ENCODE results near the gene SPAG16. TPM values are rescaled to one million over a fixed set of nuclear protein-coding genes. Genes with fewer than 3 reads are reported as not detected.

The SPAG16 gene
- total RNA-seq, 1 experiment from 2014 or later, result 0.30 TPM

DNA sequence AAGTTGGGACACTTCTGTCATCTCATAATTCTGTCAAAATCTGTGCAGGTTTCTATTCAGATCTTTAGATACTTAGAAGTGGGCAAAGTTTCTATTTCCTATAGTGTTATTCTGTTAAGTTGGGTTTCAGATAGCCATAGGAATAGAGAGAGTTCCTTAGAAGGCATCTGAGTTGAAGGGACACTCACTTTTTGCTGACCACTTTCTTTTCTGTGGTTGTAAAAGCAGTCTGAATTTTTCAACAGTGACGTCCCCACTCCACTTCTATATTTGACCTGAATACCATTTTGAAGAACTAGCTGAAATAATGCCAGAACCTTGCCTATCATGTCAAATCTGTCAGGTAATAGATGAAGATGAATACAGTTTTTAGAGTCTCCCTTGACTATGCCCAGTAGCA is 267.3 kb downstream of the SPAG16 start:
- BruUV-seq (replicated peaks), result no TSS peak
- TF ChIP-seq EZH2phosphoT487 (IDR thresholded peaks at IDR 0.05; ENCODE audit: borderline replicate concordance), result no peak
- no peak for TF ChIP-seq JUND (IDR thresholded peaks at IDR 0.05)
- TF ChIP-seq CEBPB (IDR thresholded peaks at IDR 0.05; ENCODE audit: low read depth), result no peak
- TF ChIP-seq FOSL1 (IDR thresholded peaks at IDR 0.05; ENCODE audit: low read depth), result no peak
- TF ChIP-seq, protein P1, sequence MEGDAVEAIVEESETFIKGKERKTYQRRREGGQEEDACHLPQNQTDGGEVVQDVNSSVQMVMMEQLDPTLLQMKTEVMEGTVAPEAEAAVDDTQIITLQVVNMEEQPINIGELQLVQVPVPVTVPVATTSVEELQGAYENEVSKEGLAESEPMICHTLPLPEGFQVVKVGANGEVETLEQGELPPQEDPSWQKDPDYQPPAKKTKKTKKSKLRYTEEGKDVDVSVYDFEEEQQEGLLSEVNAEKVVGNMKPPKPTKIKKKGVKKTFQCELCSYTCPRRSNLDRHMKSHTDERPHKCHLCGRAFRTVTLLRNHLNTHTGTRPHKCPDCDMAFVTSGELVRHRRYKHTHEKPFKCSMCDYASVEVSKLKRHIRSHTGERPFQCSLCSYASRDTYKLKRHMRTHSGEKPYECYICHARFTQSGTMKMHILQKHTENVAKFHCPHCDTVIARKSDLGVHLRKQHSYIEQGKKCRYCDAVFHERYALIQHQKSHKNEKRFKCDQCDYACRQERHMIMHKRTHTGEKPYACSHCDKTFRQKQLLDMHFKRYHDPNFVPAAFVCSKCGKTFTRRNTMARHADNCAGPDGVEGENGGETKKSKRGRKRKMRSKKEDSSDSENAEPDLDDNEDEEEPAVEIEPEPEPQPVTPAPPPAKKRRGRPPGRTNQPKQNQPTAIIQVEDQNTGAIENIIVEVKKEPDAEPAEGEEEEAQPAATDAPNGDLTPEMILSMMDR (IDR thresholded peaks at IDR 0.05 in 2 of 3, conservative IDR thresholded peaks at IDR 0.05 in 1 of 3; ENCODE audit: borderline replicate concordance in 1 of 3, insufficient read depth in 1 of 3, low read depth in 2 of 3, low read length in 2 of 3), result no peak
- no peak for TF ChIP-seq ZFX (IDR thresholded peaks at IDR 0.05)
- no peak for TF ChIP-seq SP1 (IDR thresholded peaks at IDR 0.05; ENCODE audit: low read depth)
- TF ChIP-seq, protein P2, sequence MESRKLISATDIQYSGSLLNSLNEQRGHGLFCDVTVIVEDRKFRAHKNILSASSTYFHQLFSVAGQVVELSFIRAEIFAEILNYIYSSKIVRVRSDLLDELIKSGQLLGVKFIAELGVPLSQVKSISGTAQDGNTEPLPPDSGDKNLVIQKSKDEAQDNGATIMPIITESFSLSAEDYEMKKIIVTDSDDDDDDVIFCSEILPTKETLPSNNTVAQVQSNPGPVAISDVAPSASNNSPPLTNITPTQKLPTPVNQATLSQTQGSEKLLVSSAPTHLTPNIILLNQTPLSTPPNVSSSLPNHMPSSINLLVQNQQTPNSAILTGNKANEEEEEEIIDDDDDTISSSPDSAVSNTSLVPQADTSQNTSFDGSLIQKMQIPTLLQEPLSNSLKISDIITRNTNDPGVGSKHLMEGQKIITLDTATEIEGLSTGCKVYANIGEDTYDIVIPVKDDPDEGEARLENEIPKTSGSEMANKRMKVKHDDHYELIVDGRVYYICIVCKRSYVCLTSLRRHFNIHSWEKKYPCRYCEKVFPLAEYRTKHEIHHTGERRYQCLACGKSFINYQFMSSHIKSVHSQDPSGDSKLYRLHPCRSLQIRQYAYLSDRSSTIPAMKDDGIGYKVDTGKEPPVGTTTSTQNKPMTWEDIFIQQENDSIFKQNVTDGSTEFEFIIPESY (IDR thresholded peaks at IDR 0.05; ENCODE audit: extremely low read depth, insufficient replicate concordance, low read length), result no peak
- TF ChIP-seq ZNF274 (IDR thresholded peaks at IDR 0.05; ENCODE audit: low read depth, low read length), result no peak
- TF ChIP-seq SIN3A (IDR thresholded peaks at IDR 0.05; ENCODE audit: low read depth), result no peak
- no peak for TF ChIP-seq RAD21 (IDR thresholded peaks at IDR 0.05; ENCODE audit: low read depth)
- no peak for TF ChIP-seq EGR1 (IDR thresholded peaks at IDR 0.05; ENCODE audit: low read depth)
- ATAC-seq (no peak), DNase-seq (ENCODE audit: low read depth, low spot score) (no peak)
- CTCF ChIA-PET, result no interaction called here
- Histone ChIP-seq H3K36me3 (ENCODE audit: control insufficient read depth in 1 of 2, insufficient read depth in 2 of 2, low read length in 2 of 2) (no peaks in the 10 kb centered on the region), H3K4me1 (ENCODE audit: control insufficient read depth in 1 of 2, insufficient read depth in 2 of 2, low read length in 2 of 2) (no peaks in the 10 kb centered on the region), H4K20me1 (ENCODE audit: insufficient read depth) (no peaks in the 10 kb centered on the region), H3K9me3 (ENCODE audit: control insufficient read depth in 1 of 2, insufficient read depth in 1 of 2, low read depth in 1 of 2, low read length in 2 of 2) (no peaks in the 10 kb centered on the region), H3K79me2 (ENCODE audit: insufficient read depth, low read length) (no peaks in the 10 kb centered on the region), H3K27ac (ENCODE audit: low read depth, low read length) (no peak overlapping the region), H3K9ac (ENCODE audit: low read length) (no peak overlapping the region), H3K9me2 (ENCODE audit: insufficient read depth) (no peaks in the 10 kb centered on the region), H3K27me3 (ENCODE audit: insufficient read depth, low read length) (no peaks in the 10 kb centered on the region), H3K4me2 (ENCODE audit: low read length) (no peak overlapping the region), H3K4me3 (replicated peaks in 1 of 2; ENCODE audit: low read depth in 1 of 2, low read length in 2 of 2) (no peak overlapping the region), H2AFZ (ENCODE audit: low read depth, low read length, poor library complexity, severe bottlenecking) (no peak overlapping the region)
- RAD21 ChIA-PET (ENCODE audit: low non-redundant PET in 1 of 2, low total read pairs in 2 of 2, uncharacterized antibody in 2 of 2, unreplicated experiment in 2 of 2), result no interaction called here
- POLR2A ChIA-PET, result no interaction called here
- intact Hi-C loops (cut with micrococcal nuclease), result no loop called here
